Measurements from ENCODE around the gene MYOD1.

DNA sequence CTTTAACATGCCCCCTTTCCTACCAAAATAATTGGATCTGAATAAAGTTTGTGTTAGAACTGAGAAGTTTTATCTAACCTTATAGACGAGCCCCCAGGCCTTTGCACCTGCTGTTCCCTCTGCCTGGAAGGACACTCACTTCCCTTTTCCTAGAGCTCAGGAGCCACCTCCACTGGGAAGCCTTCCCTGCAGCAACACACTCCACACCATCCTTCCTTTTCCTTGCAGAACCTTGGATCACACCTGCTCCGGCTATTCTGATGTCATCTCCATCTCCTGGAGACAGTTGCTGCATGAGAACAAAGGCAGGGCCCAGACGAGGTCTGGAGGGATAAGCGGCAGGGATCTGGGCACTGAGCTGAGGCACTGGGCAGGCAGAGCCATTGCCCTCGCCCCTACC lies 22.6 kb upstream of the MYOD1 start:
- TF ChIP-seq, protein P1, sequence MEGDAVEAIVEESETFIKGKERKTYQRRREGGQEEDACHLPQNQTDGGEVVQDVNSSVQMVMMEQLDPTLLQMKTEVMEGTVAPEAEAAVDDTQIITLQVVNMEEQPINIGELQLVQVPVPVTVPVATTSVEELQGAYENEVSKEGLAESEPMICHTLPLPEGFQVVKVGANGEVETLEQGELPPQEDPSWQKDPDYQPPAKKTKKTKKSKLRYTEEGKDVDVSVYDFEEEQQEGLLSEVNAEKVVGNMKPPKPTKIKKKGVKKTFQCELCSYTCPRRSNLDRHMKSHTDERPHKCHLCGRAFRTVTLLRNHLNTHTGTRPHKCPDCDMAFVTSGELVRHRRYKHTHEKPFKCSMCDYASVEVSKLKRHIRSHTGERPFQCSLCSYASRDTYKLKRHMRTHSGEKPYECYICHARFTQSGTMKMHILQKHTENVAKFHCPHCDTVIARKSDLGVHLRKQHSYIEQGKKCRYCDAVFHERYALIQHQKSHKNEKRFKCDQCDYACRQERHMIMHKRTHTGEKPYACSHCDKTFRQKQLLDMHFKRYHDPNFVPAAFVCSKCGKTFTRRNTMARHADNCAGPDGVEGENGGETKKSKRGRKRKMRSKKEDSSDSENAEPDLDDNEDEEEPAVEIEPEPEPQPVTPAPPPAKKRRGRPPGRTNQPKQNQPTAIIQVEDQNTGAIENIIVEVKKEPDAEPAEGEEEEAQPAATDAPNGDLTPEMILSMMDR (IDR thresholded peaks at IDR 0.05; ENCODE audit: low read depth, low read length, poor library complexity, severe bottlenecking): no peak
- no peak for TF ChIP-seq EZH2phosphoT487 (IDR thresholded peaks at IDR 0.05; ENCODE audit: borderline replicate concordance, low read length)

Measured in DOHH2 (cell line).